Ascending aorta (tissue), 2 donors: Measurements from ENCODE around the gene BNIP3. TPM values are rescaled to one million over a fixed set of nuclear protein-coding genes. Genes with fewer than 3 reads are reported as not detected.
A peak's percentile ranks its signal among the peaks of the same experiment; 100 is the strongest.

Experiments used
- DNase-seq, 2 donors: peaks; one replicate each; pipeline ENCODE4 v3.0.0-alpha.2; 2019; ENCODE audit warnings: low spot score in 2 of 2
- H3K27ac ChIP-seq, 2 donors: fragments of 200-600 bp; sonication (generic); one replicate each; pipeline ENCODE4 v1.5.1; 2016 to 2017; ENCODE audit warnings: mild to moderate bottlenecking in 1 of 2
- H3K27me3 ChIP-seq: fragments of 200-600 bp; sonication (generic); one replicate; pipeline ENCODE4 v1.5.1; 2017
- H3K36me3 ChIP-seq, 2 donors: fragments of 200-600 bp; sonication (generic); one replicate each; pipeline ENCODE4 v1.5.1; 2016
- H3K4me1 ChIP-seq, 2 donors: fragments of 200-600 bp; sonication (generic); one replicate each; pipeline ENCODE4 v1.5.1; 2016 to 2017; ENCODE audit warnings: mild to moderate bottlenecking in 1 of 2
- H3K4me3 ChIP-seq, 2 donors: fragments of 200-600 bp; sonication (generic); one replicate each; pipeline ENCODE4 v1.5.1; 2016 to 2017; ENCODE audit warnings: mild to moderate bottlenecking in 1 of 2
- H3K9me3 ChIP-seq, 2 donors: fragments of 200-600 bp; sonication (generic); one replicate each; pipeline ENCODE4 v1.5.1; 2016
- intact Hi-C: fragments of 100-400 bp; cut with DNase I; formaldehyde crosslinking; loops from one replicate; pipeline ENCODE4 v1.15.1; 2023
- total RNA-seq: library from RNA; depleted of rRNA; stranded (reverse); fragments of >200 nt; gene quantifications from one replicate; pipeline ENCODE4 v1.1.0, GENCODE V29; 2016
- TF ChIP-seq, protein P1 (sequence below), 3 experiments: fragments of 200-600 bp in 2 of 3; fragments of 450-650 bp in 1 of 3; sonication (generic) in 2 of 3; IDR thresholded peaks; one replicate each; pipeline ENCODE4 v1.5.1; 2016 to 2019; ENCODE audit warnings: antibody characterized with exemption in 3 of 3, mild to moderate bottlenecking in 1 of 3, moderate library complexity in 1 of 3

Gene BNIP3
- total RNA-seq, 1 donor from 2014 or later = 18.3 TPM

DNA sequence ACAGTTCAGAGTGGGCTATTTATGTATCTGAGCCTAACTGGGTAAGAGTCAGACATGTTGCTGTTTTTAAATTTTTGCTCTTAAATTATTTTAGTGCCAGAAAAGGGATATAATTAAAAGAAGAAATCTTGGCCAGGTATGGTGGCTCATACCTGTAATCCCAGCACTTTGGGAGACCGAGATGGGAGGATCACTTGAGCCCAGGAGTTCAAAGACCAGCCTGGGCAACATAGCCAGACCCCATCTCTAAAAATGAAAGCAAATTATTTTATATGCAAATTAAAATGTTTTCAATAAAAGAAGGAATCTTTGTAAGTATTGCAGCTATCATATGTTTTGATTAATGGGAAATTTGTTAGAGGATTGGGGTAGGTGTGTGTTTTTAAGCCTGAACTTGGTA, 39.3 kb downstream of the BNIP3 start:
- peaks cover 21 to 48% of the 10 kb centered on the region in 2 donors for H3K36me3 ChIP-seq

DNA sequence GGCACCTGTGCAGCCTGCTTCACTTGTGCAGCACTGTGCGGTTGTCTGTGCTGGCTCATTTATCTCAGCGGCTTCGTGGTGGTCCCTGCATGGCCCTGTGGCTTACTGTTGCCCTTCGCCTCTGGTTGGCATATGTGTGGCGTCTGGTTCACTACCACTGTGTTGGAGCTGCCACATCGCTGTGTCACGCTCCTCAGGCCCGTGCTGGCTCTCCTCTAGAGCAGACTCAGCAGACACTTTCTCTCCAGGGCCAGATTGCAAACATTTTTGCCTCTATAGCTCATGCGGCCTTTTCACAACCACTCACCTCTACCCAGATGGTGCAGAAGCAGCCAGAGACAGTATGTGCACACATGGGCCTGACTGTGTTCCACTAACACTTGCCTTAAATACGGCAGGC, 43.0 kb downstream of the BNIP3 start:
- Histone ChIP-seq H3K4me1 (no peaks in the 10 kb centered on the region), H3K36me3 (peaks cover 24 to 57% of the 10 kb centered on the region in 2 donors), H3K27ac (no peak overlapping the region), H3K4me3 (no peak overlapping the region), H3K9me3 (no peaks in the 10 kb centered on the region), H3K27me3 (no peaks in the 10 kb centered on the region)
- no peak for DNase-seq
- TF ChIP-seq, protein P1, sequence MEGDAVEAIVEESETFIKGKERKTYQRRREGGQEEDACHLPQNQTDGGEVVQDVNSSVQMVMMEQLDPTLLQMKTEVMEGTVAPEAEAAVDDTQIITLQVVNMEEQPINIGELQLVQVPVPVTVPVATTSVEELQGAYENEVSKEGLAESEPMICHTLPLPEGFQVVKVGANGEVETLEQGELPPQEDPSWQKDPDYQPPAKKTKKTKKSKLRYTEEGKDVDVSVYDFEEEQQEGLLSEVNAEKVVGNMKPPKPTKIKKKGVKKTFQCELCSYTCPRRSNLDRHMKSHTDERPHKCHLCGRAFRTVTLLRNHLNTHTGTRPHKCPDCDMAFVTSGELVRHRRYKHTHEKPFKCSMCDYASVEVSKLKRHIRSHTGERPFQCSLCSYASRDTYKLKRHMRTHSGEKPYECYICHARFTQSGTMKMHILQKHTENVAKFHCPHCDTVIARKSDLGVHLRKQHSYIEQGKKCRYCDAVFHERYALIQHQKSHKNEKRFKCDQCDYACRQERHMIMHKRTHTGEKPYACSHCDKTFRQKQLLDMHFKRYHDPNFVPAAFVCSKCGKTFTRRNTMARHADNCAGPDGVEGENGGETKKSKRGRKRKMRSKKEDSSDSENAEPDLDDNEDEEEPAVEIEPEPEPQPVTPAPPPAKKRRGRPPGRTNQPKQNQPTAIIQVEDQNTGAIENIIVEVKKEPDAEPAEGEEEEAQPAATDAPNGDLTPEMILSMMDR (IDR thresholded peaks at IDR 0.05) = no peak
- intact Hi-C loops = no loop called here

More for the DNA sequence above, 39.3 kb downstream of the BNIP3 start:
- H3K4me3 ChIP-seq = no peak overlapping the region
- no peak overlapping the region for H3K27ac ChIP-seq
- H3K9me3 ChIP-seq = no peaks in the 10 kb centered on the region
- H3K4me1 ChIP-seq = peaks cover 4 to 20% of the 10 kb centered on the region in 2 donors
- no peaks in the 10 kb centered on the region for H3K27me3 ChIP-seq
- TF ChIP-seq, protein P1 (IDR thresholded peaks at IDR 0.05) = no peak
- no peak for DNase-seq
- intact Hi-C loops = no loop called here

DNA sequence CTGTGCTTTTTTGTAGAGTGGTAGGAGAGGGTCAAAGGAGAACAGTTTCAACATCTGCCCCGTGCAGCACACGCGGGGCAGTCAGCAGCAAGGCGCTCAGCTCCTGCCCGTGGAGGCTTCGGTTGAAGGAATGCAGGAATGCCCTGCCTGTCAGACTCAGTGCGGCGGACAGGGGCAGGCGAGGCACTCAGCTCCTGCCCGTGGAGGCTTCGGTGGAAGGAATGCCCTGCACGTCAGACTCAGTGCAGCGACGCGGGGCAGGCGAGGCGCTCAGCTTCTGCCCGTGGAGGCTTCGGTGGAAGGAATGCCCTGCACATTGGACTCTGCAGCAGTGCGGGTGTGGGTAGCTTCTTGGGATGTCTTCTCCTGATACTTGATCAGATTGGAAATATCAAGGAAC, 43.9 kb downstream of the BNIP3 start:
- Histone ChIP-seq H3K27ac (no peak overlapping the region), H3K36me3 (peaks cover 24 to 50% of the 10 kb centered on the region in 2 donors), H3K9me3 (no peaks in the 10 kb centered on the region), H3K4me3 (no peak overlapping the region), H3K27me3 (no peaks in the 10 kb centered on the region), H3K4me1 (peaks cover 0 to 3% of the 10 kb centered on the region in 2 donors)
- intact Hi-C loops = loop anchor here (2.0 kb wide), 1 partner anchor 47 kb away; no protein-coding TSS in a partner anchor
- TF ChIP-seq, protein P1 (IDR thresholded peaks at IDR 0.05) = no peak
- peak in 1 of 2 donors; percentile 42 for DNase-seq

DNA sequence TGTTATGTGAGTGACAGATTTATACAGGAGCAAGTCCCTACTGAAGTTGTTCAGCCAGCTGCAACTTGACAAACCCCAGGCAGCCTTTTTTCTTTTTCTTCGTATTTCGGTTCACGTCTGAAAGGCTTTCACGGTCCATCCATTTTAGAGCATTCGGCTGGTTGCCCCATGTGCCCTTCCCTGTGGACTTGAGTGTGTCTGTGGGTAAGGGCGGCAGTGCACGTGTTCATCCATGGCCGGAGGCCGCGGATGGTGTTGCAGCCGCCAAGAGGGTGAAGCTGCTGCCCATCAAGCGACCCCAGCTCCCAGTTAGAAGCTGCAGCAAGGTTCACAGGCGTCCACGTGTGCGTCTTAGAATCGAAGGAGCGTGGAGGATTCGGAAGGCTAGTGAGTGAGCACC, 45.0 kb downstream of the BNIP3 start:
- DNase-seq = peak in 1 of 2 donors; percentile 13
- TF ChIP-seq, protein P1 (IDR thresholded peaks at IDR 0.05) = no peak
- Histone ChIP-seq H3K27ac (no peak overlapping the region), H3K4me3 (no peak overlapping the region), H3K27me3 (no peaks in the 10 kb centered on the region), H3K9me3 (no peaks in the 10 kb centered on the region), H3K36me3 (peaks cover 24 to 47% of the 10 kb centered on the region in 2 donors), H3K4me1 (peaks cover 4 to 14% of the 10 kb centered on the region in 2 donors)
- intact Hi-C loops = loop anchor here (2.0 kb wide), 1 partner anchor 48 kb away; no protein-coding TSS in a partner anchor

DNA sequence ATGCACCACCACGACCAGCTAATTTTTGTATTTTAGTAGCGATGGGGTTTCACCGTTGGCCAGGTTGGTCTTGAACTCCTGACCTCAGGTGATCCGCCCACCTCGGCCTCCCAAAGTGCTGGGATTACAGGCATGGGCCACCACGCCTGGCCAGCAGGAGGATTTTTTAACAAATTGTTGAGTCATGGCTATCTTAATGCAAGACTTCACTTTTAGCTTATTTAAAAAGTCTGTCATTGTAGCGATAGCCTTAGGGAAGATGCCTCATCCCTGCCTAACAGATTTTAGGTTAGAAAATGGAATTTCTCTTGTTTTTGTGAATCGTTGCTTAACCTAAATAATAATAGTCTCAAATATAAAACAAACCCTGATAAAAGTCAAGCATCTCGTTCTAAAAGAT, 45.4 kb downstream of the BNIP3 start:
- H3K36me3 ChIP-seq = peaks cover 24 to 43% of the 10 kb centered on the region in 2 donors
- intact Hi-C loops = loop anchor here (2.0 kb wide), 1 partner anchor 49 kb away; no protein-coding TSS in a partner anchor
- TF ChIP-seq, protein P1 (IDR thresholded peaks at IDR 0.05) = no peak
- H3K27me3 ChIP-seq = no peaks in the 10 kb centered on the region
- H3K4me1 ChIP-seq = peaks cover 4 to 14% of the 10 kb centered on the region in 2 donors
- no peak overlapping the region for H3K4me3 ChIP-seq
- H3K9me3 ChIP-seq = no peaks in the 10 kb centered on the region
- H3K27ac ChIP-seq = no peak overlapping the region
- no peak for DNase-seq

DNA sequence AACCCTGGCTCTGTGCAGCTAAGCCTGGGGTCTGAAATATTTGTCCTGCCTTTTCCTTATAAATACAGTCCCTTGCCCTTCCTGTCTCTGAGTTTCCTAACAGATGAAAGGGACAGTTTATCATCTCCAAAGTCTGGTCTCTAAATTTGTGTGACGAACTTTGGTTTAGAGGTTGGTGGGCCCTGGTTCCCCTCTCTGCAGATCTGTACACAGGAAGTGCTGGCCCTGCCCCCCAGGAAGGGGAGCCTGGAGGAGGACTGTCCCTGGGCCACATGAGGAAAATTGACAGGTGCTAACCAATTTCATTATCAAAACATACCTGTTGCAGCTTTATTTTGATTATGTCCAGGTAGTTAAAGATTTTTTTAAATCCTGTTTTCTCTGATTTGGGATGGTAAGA, 46.5 kb downstream of the BNIP3 start:
- H3K4me1 ChIP-seq = peaks cover 10 to 22% of the 10 kb centered on the region in 2 donors
- intact Hi-C loops = no loop called here

More for the DNA sequence above, 46.5 kb downstream of the BNIP3 start:
- no peaks in the 10 kb centered on the region for H3K9me3 ChIP-seq
- TF ChIP-seq, protein P1 (IDR thresholded peaks at IDR 0.05) = no peak
- H3K27ac ChIP-seq = no peak overlapping the region
- H3K4me3 ChIP-seq = no peak overlapping the region
- no peaks in the 10 kb centered on the region for H3K27me3 ChIP-seq
- peak in 1 of 2 donors; percentile 33 for DNase-seq
- H3K36me3 ChIP-seq = peaks cover 18 to 32% of the 10 kb centered on the region in 2 donors
